ENCODE data around the gene MSLN.

Gene MSLN

GRCh38 chr16:719815-720446 is 40.6 kb upstream of the MSLN start:
- DNase-seq (ENCODE audit: low spot score) (no peak), ATAC-seq (ENCODE audit: low read depth) (peak; percentile 23)
- Histone ChIP-seq H3K4me1 (ENCODE audit: insufficient read depth, poor library complexity, severe bottlenecking) (peaks cover 3% of the 10 kb centered on the region), H3K9me3 (ENCODE audit: severe bottlenecking) (no peaks in the 10 kb centered on the region), H3K4me3 (ENCODE audit: severe bottlenecking) (peak overlapping the region; percentile 73), H3K27me3 (ENCODE audit: insufficient read depth, poor library complexity, severe bottlenecking) (no peaks in the 10 kb centered on the region), H3K36me3 (ENCODE audit: low read depth) (peaks cover 7% of the 10 kb centered on the region; the same call in 1 of the 2 replicates), H3K27ac (ENCODE audit: poor library complexity, severe bottlenecking) (peak overlapping the region; percentile 85)
- TF ChIP-seq, protein P1, sequence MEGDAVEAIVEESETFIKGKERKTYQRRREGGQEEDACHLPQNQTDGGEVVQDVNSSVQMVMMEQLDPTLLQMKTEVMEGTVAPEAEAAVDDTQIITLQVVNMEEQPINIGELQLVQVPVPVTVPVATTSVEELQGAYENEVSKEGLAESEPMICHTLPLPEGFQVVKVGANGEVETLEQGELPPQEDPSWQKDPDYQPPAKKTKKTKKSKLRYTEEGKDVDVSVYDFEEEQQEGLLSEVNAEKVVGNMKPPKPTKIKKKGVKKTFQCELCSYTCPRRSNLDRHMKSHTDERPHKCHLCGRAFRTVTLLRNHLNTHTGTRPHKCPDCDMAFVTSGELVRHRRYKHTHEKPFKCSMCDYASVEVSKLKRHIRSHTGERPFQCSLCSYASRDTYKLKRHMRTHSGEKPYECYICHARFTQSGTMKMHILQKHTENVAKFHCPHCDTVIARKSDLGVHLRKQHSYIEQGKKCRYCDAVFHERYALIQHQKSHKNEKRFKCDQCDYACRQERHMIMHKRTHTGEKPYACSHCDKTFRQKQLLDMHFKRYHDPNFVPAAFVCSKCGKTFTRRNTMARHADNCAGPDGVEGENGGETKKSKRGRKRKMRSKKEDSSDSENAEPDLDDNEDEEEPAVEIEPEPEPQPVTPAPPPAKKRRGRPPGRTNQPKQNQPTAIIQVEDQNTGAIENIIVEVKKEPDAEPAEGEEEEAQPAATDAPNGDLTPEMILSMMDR (IDR thresholded peaks at IDR 0.05; ENCODE audit: poor library complexity, severe bottlenecking), result peak; percentile 15

- H3K4me3 ChIP-seq (ENCODE audit: severe bottlenecking), result peak overlapping the region; percentile 73
- DNase-seq (ENCODE audit: low spot score) (no peak), ATAC-seq (ENCODE audit: low read depth) (peak; percentile 20)
Measured at GRCh38 chr16:720447-720989, 40.0 kb upstream of the MSLN start.

GRCh38 chr16:720990-721764 is 39.4 kb upstream of the MSLN start, which contains the start of gene ANTKMT:
TSS of gene ANTKMT (plus strand) at chr16:721146. CDS start at chr16:721275, 129 bp downstream.
- no peaks in the 10 kb centered on the region for H3K27me3 ChIP-seq (ENCODE audit: insufficient read depth, poor library complexity, severe bottlenecking)
- peaks cover 7% of the 10 kb centered on the region; the same call in 1 of the 2 replicates for H3K36me3 ChIP-seq (ENCODE audit: low read depth)
- peak; percentile 62 for ATAC-seq (ENCODE audit: low read depth)
- no peaks in the 10 kb centered on the region for H3K9me3 ChIP-seq (ENCODE audit: severe bottlenecking)
- DNase-seq (ENCODE audit: low spot score), result peak; percentile 91
- H3K27ac ChIP-seq (ENCODE audit: poor library complexity, severe bottlenecking), result peak within 1 kb of the TSS; percentile 85
- peaks cover 3% of the 10 kb centered on the region for H3K4me1 ChIP-seq (ENCODE audit: insufficient read depth, poor library complexity, severe bottlenecking)
- TF ChIP-seq, protein P1 (IDR thresholded peaks at IDR 0.05; ENCODE audit: poor library complexity, severe bottlenecking), result peak; percentile 5
- H3K4me3 ChIP-seq (ENCODE audit: severe bottlenecking), result peak within 1 kb of the TSS; percentile 73

More at GRCh38 chr16:720447-720989, 40.0 kb upstream of the MSLN start:
- Histone ChIP-seq H3K9me3 (ENCODE audit: severe bottlenecking) (no peaks in the 10 kb centered on the region), H3K27me3 (ENCODE audit: insufficient read depth, poor library complexity, severe bottlenecking) (no peaks in the 10 kb centered on the region), H3K4me1 (ENCODE audit: insufficient read depth, poor library complexity, severe bottlenecking) (peaks cover 3% of the 10 kb centered on the region), H3K36me3 (ENCODE audit: low read depth) (peaks cover 7% of the 10 kb centered on the region; the same call in 1 of the 2 replicates), H3K27ac (ENCODE audit: poor library complexity, severe bottlenecking) (peak overlapping the region; percentile 85)
- TF ChIP-seq, protein P1 (IDR thresholded peaks at IDR 0.05; ENCODE audit: poor library complexity, severe bottlenecking), result peak; percentile 15

GRCh38 chr16:721765-722540 is 38.6 kb upstream of the MSLN start:
- DNase-seq (ENCODE audit: low spot score) (no peak), ATAC-seq (ENCODE audit: low read depth) (no peak)
- H3K27ac ChIP-seq (ENCODE audit: poor library complexity, severe bottlenecking), result peak overlapping the region; percentile 85

More at GRCh38 chr16:721765-722540, 38.6 kb upstream of the MSLN start:
- Histone ChIP-seq H3K4me1 (ENCODE audit: insufficient read depth, poor library complexity, severe bottlenecking) (peaks cover 3% of the 10 kb centered on the region), H3K36me3 (ENCODE audit: low read depth) (peaks cover under 1% of the 10 kb centered on the region; the same call in 1 of the 2 replicates), H3K9me3 (ENCODE audit: severe bottlenecking) (no peaks in the 10 kb centered on the region), H3K27me3 (ENCODE audit: insufficient read depth, poor library complexity, severe bottlenecking) (no peaks in the 10 kb centered on the region), H3K4me3 (ENCODE audit: severe bottlenecking) (peak overlapping the region; percentile 73)
- TF ChIP-seq, protein P1 (IDR thresholded peaks at IDR 0.05; ENCODE audit: poor library complexity, severe bottlenecking), result no peak
